GM12865 (cell line): Measurements from ENCODE around the gene HPGD.
"Not testable (repeated sequence)": the region's sequence is repeated elsewhere in the genome, so short reads cannot be mapped to it uniquely, and the experiment has no call there.

Experiments used
- DNase-seq: peaks from one replicate; pipeline ENCODE4 v3.0.0; 2010; ENCODE audit warnings: low read depth
- H3K4me3 ChIP-seq: 2 replicates; pipeline ENCODE4 v1.5.1; 2011; ENCODE audit warnings: mild to moderate bottlenecking, low read depth, low read length, control low read depth
- TF ChIP-seq, protein P1 (sequence below): IDR thresholded peaks from 2 replicates; pipeline ENCODE4 v1.5.1; 2011; ENCODE audit warnings: low read length, control low read depth, low read depth, inconsistent platforms; ENCODE audit not compliant: insufficient read depth; ENCODE audit errors: missing control alignments

HPGD gene

GRCh38 chr4:174503079-174503715, 19.1 kb downstream of the HPGD start:
- H3K4me3 ChIP-seq, result no peak overlapping the region
- TF ChIP-seq, protein P1, sequence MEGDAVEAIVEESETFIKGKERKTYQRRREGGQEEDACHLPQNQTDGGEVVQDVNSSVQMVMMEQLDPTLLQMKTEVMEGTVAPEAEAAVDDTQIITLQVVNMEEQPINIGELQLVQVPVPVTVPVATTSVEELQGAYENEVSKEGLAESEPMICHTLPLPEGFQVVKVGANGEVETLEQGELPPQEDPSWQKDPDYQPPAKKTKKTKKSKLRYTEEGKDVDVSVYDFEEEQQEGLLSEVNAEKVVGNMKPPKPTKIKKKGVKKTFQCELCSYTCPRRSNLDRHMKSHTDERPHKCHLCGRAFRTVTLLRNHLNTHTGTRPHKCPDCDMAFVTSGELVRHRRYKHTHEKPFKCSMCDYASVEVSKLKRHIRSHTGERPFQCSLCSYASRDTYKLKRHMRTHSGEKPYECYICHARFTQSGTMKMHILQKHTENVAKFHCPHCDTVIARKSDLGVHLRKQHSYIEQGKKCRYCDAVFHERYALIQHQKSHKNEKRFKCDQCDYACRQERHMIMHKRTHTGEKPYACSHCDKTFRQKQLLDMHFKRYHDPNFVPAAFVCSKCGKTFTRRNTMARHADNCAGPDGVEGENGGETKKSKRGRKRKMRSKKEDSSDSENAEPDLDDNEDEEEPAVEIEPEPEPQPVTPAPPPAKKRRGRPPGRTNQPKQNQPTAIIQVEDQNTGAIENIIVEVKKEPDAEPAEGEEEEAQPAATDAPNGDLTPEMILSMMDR, result no peak
- DNase-seq, result no peak

DNA sequence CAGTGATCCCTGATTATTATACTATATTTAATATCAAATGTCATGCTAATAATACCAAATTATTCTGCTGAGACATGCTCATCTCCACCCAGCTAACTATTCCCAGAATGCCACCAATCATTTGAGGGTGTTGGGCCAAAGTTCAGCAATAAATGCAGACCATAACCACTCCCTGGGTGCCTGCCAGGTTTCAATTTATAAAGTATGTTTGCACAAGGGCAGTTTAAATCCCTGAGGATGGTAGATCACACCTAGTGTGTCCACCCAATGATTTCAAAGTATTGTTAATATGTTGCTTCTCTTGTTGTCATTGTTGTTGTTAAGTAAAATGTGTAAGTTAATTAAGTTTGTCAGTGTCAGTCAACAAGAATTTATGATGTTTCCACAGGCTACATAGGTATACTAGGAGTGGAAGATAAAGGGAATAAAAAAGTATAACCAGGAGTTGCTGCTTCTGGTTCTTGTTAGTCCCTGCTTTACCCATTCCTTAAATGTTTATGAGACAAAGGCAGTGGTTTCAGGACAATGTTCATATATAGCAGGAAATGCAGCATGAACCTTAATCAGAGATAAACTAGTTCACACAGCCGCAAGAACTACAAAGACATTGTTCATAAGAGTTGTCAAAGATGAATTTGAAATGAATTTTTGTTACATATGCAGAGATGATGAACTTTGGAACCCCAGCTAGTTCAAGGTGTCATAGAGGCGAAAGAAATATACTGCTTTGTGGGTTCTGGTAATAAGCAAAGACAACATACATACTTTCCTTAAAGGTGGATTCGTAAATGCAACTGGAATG, 25.5 kb downstream of the HPGD start:
- no peak for DNase-seq
- TF ChIP-seq, protein P1, result no peak

DNA sequence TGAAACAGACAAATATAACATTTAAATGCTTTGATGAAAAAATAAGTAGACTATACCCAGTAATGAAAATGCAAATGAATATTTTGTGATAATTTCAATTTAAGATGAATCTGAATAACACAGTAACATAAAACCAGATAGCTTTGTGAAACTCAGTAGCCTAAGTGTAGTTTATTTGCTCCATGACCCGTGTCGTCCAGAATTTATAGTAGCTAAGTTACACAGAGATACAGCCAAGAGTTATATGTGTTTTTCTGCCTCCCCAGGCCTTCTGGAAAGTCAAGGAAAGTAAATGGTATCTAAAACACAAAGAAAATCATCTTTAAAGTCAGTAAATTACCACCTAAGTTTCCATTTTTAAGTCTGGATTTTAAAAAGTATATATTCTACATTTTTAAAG, 26.7 kb downstream of the HPGD start:
- no peak for DNase-seq
- no peak overlapping the region for H3K4me3 ChIP-seq
- TF ChIP-seq, protein P1, result no peak

More for the DNA sequence above, 25.5 kb downstream of the HPGD start:
- no peak overlapping the region for H3K4me3 ChIP-seq

- DNase-seq, result no peak
These were observed 27.6 kb downstream of the HPGD start for GRCh38 chr4:174494726-174495125.

DNA sequence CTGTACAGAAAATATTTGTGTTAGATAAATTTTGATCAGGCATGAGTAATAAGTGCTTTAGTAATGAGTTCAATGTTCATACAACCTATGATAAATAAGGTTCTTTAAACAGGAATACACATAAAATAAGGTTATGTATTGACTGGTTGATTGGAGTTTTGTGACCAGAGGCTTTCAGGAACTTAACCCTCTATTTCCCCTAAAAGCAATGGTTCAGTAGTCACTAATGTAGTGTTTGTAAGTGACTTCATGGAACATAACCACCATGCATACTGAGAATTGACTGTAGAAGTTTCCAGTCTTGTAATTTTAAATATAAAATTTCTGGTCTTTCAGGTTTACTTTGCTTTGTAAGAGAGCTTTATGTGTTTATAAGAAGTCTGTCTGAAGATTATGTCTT, 28.1 kb downstream of the HPGD start:
- TF ChIP-seq, protein P1, result no peak
- H3K4me3 ChIP-seq, result no peak overlapping the region
- no peak for DNase-seq

More at GRCh38 chr4:174494726-174495125, 27.6 kb downstream of the HPGD start:
- TF ChIP-seq, protein P1, result no peak
- H3K4me3 ChIP-seq, result no peak overlapping the region

GRCh38 chr4:174490451-174490961, 31.8 kb downstream of the HPGD start:
- DNase-seq, result no peak
- TF ChIP-seq, protein P1, result no peak
- no peak overlapping the region for H3K4me3 ChIP-seq

GRCh38 chr4:174488368-174488767, 33.9 kb downstream of the HPGD start:
- DNase-seq, result not testable (repeated sequence)

More at GRCh38 chr4:174488368-174488767, 33.9 kb downstream of the HPGD start:
- not testable (repeated sequence) for H3K4me3 ChIP-seq
